ENCODE measurements around the gene FAM111B.
"Not testable (repeated sequence)": the region's sequence is repeated elsewhere in the genome, so short reads cannot be mapped to it uniquely, and the experiment has no call there.

DNA sequence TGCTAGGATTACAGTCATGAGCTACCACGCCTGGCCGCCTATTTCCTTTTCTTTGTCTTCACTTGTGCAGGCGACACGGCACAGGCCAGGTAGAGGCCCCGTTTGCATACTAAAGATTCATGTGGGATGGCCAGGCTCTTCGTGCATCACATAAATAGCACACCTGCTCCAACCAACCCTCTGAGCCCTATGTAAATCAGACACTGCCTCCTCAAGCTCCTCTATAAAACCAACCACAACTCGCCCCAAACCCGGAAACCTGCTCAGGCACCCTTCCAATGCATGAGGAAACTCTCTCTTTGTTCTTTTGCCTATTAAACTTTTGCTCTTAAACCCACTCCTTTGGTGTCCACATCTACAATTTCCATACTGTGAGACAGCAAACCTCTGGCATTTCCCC, 9.1 kb upstream of the FAM111B start:
- not testable (repeated sequence) for TF ChIP-seq CEBPB (IDR thresholded peaks at IDR 0.05; ENCODE audit: low read depth, low read length); MAFK (IDR thresholded peaks at IDR 0.05; ENCODE audit: low read depth, low read length); TAF1 (IDR thresholded peaks at IDR 0.05; ENCODE audit: low read depth, low read length); TEAD4 (IDR thresholded peaks at IDR 0.05; ENCODE audit: low read depth, low read length); EZH2 (IDR thresholded peaks at IDR 0.05; ENCODE audit: low read depth, low read length, severe bottlenecking)
- TF ChIP-seq, protein P1, sequence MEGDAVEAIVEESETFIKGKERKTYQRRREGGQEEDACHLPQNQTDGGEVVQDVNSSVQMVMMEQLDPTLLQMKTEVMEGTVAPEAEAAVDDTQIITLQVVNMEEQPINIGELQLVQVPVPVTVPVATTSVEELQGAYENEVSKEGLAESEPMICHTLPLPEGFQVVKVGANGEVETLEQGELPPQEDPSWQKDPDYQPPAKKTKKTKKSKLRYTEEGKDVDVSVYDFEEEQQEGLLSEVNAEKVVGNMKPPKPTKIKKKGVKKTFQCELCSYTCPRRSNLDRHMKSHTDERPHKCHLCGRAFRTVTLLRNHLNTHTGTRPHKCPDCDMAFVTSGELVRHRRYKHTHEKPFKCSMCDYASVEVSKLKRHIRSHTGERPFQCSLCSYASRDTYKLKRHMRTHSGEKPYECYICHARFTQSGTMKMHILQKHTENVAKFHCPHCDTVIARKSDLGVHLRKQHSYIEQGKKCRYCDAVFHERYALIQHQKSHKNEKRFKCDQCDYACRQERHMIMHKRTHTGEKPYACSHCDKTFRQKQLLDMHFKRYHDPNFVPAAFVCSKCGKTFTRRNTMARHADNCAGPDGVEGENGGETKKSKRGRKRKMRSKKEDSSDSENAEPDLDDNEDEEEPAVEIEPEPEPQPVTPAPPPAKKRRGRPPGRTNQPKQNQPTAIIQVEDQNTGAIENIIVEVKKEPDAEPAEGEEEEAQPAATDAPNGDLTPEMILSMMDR (IDR thresholded peaks at IDR 0.05; ENCODE audit: control extremely low read depth in 1 of 3, insufficient read depth in 1 of 3, low read depth in 1 of 3, low read length in 3 of 3), result not testable (repeated sequence)
- TF ChIP-seq, protein P2, sequence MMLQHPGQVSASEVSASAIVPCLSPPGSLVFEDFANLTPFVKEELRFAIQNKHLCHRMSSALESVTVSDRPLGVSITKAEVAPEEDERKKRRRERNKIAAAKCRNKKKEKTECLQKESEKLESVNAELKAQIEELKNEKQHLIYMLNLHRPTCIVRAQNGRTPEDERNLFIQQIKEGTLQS (IDR thresholded peaks at IDR 0.05; ENCODE audit: insufficient read depth, low read depth, low read length), result not testable (repeated sequence)
- TF ChIP-seq, protein P3, sequence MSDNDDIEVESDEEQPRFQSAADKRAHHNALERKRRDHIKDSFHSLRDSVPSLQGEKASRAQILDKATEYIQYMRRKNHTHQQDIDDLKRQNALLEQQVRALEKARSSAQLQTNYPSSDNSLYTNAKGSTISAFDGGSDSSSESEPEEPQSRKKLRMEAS (IDR thresholded peaks at IDR 0.05), result not testable (repeated sequence)
